Erythroblast (primary cell): Measurements from ENCODE around the gene STEAP1.

Experiments used
- DNase-seq, 2 experiments: peaks; one replicate each; lab custom pipeline; 2025; lab: John Stamatoyannopoulos, UW
- GATA1 ChIP-seq: IDR thresholded peaks from 2 replicates; pipeline ENCODE4 v1.6.1; 2011; ENCODE audit warnings: low read depth, mild to moderate bottlenecking, control low read depth, low read length, moderate library complexity
- POLR2A ChIP-seq: IDR thresholded peaks from 2 replicates; pipeline ENCODE4 v1.6.1; 2011; ENCODE audit warnings: mild to moderate bottlenecking, low read length

The STEAP1 gene

GRCh38 chr7:90212149-90212495, 57.9 kb downstream of the STEAP1 start:
- DNase-seq, result no peak
- TF ChIP-seq GATA1, result no peak
- no peak for TF ChIP-seq POLR2A

- no peak for DNase-seq
- TF ChIP-seq GATA1 (no peak), POLR2A (no peak)
Measured at GRCh38 chr7:90213521-90213920, 59.3 kb downstream of the STEAP1 start.
